GM12891 (cell line): ENCODE data around the gene PTH2.

Experiments used
- POLR2A ChIP-seq: IDR thresholded peaks from 2 replicates; pipeline ENCODE4 v1.6.1; 2011; ENCODE audit warnings: low read depth, low read length, control low read depth
- POLR2AphosphoS5 ChIP-seq: IDR thresholded peaks from 2 replicates; pipeline ENCODE4 v1.6.1; 2011; ENCODE audit warnings: low read depth, low read length, control low read depth
- SPI1 ChIP-seq: IDR thresholded peaks from 2 replicates; pipeline ENCODE4 v1.6.1; 2011; ENCODE audit warnings: low read depth, low read length, control low read depth
- TAF1 ChIP-seq: IDR thresholded peaks from 2 replicates; pipeline ENCODE4 v1.6.1; 2011; ENCODE audit warnings: low read depth, low read length, control low read depth

DNA sequence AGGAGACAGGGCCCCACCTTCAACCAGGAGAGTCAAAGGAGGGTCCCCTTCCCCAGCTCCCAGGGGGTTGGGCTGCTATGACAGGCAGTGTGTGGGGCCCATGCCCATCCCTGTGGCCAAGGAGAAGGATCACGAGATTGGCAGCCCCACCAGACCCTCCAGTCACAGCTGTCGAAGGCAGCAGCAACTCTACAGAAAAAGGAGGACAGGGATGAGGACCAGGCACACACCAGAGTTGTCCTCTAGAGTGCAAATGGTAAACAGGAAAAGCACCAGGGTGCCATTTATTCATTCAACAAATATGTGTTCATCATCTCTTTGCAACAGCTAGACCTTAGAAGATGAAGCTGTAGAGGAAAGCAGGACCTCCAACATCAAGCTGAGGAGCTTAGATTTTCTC, 4.1 kb downstream of the PTH2 start:
- no peak for TF ChIP-seq POLR2AphosphoS5
- no peak for TF ChIP-seq POLR2A
- no peak for TF ChIP-seq SPI1
- no peak for TF ChIP-seq TAF1
